CD4-positive, CD25-positive, alpha-beta regulatory T cell (primary cell): ENCODE data around the gene TMEM45A. TPM values are rescaled to one million over a fixed set of nuclear protein-coding genes. Genes with fewer than 3 reads are reported as not detected.
"Not testable (repeated sequence)": the region's sequence is repeated elsewhere in the genome, so short reads cannot be mapped to it uniquely, and the experiment has no call there.

Experiments
- ATAC-seq, 2 donors: fragments of 150-1000 bp; cut with Tn5 transposase; one replicate each; pipeline ENCODE4 v1.10.0; 2021; ENCODE audit warnings: low read depth in 2 of 2, moderate number of reproducible peaks in 2 of 2, moderate library complexity in 1 of 2
- DNase-seq, 3 donors: peaks; one replicate each; pipeline versions ENCODE4 v3.0.0 to v3.0.0-alpha.2; 2012 to 2022; ENCODE audit warnings: mixed read lengths in 1 of 3
- H3K27ac ChIP-seq: one replicate; pipeline ENCODE4 v1.7.0; 2013; ENCODE audit warnings: mild to moderate bottlenecking, low read length; ENCODE audit not compliant: insufficient read depth, poor library complexity, severe bottlenecking
- H3K27me3 ChIP-seq: one replicate; pipeline ENCODE4 v1.7.0; 2013; ENCODE audit warnings: low read length; ENCODE audit not compliant: control insufficient read depth, insufficient read depth
- H3K36me3 ChIP-seq: one replicate; pipeline ENCODE4 v1.7.0; 2013; ENCODE audit warnings: mild to moderate bottlenecking, low read length, moderate library complexity; ENCODE audit not compliant: control insufficient read depth, insufficient read depth
- H3K4me1 ChIP-seq: 2 replicates; pipeline ENCODE4 v1.7.0; 2013; ENCODE audit warnings: mild to moderate bottlenecking, low read length; ENCODE audit not compliant: insufficient read depth, control insufficient read depth, poor library complexity, severe bottlenecking
- H3K4me3 ChIP-seq: one replicate; pipeline ENCODE4 v1.7.0; 2013; ENCODE audit warnings: low read depth, mild to moderate bottlenecking, low read length, moderate library complexity
- H3K9me3 ChIP-seq, 2 experiments: 1 replicate in 1 of 2; 2 replicates in 1 of 2; pipeline ENCODE4 v1.7.0; 2013; ENCODE audit warnings: low read length in 2 of 2, mild to moderate bottlenecking in 1 of 2, moderate library complexity in 1 of 2; ENCODE audit not compliant: control insufficient read depth in 2 of 2
- H3K27ac Mint-ChIP-seq, 3 donors: one replicate each; pipeline ENCODE4 v1.8.0; 2020 to 2022; ENCODE audit warnings: mild to moderate bottlenecking in 3 of 3, mixed read lengths in 3 of 3, moderate library complexity in 2 of 3
- H3K27me3 Mint-ChIP-seq: one replicate; pipeline ENCODE4 v1.8.0; 2022; ENCODE audit warnings: mild to moderate bottlenecking, mixed read lengths
- H3K36me3 Mint-ChIP-seq: one replicate; pipeline ENCODE4 v1.8.0; 2020; ENCODE audit warnings: mixed read lengths
- H3K4me1 Mint-ChIP-seq, 4 donors: one replicate each; pipeline ENCODE4 v1.8.0; 2020 to 2022; ENCODE audit warnings: mixed read lengths in 4 of 4, mild to moderate bottlenecking in 1 of 4
- H3K4me3 Mint-ChIP-seq, 4 donors: one replicate each; pipeline ENCODE4 v1.8.0; 2020 to 2022; ENCODE audit warnings: mild to moderate bottlenecking in 4 of 4, mixed read lengths in 4 of 4, moderate library complexity in 3 of 4
- H3K9me3 Mint-ChIP-seq, 7 donors: one replicate each; pipeline ENCODE4 v1.8.0; 2020 to 2022; ENCODE audit warnings: mixed read lengths in 7 of 7, mild to moderate bottlenecking in 3 of 7, moderate library complexity in 2 of 7
- polyA plus RNA-seq, 4 donors: library from polyadenylated mRNA; unstranded; fragments of 300-500 nt; fragmentation: Illumina TruSeq; gene quantifications; one replicate each; pipeline ENCODE4 v1.2.3, GENCODE V29; 2021
- total RNA-seq: library from RNA; stranded (reverse); gene quantifications from one replicate; pipeline ENCODE4 v1.2.3, GENCODE V29; 2022

TMEM45A gene
- total and polyA plus RNA-seq, 5 donors from 2014 or later: 0.39 TPM; not detected in 4

DNA sequence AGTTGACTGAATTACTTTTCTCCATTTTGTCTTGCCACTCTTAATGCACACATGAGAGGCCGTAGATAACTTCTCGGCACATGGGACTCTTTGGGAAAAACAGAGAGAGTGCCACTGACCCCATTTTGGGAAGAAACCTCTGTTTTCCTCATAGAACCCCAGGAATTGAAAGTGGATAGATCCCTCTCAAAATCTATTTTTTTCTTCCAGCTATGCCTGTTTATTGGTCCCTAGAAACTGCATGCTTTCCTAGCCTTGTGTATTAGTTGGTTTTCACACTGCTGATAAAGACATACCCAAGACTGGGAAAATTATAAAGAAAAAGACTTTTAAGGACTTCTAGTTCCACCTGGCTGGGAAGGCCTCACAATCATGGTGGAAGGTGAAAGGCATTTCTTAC is 23.7 kb upstream of the TMEM45A start:
- Mint-ChIP-seq H3K27me3 (peaks cover 9% of the 10 kb centered on the region), H3K27ac (no peak overlapping the region), H3K36me3 (peaks cover 4% of the 10 kb centered on the region), H3K4me3 (no peak overlapping the region), H3K4me1 (peaks cover 0 to 6% (median 2%) of the 10 kb centered on the region in 4 donors), H3K9me3 (peaks cover 0 to 14% (median 5%) of the 10 kb centered on the region in 7 donors)
- Histone ChIP-seq H3K9me3 (peaks cover 0 to 4% of the 10 kb centered on the region in 2 experiments), H3K27ac (no peak overlapping the region), H3K36me3 (no peaks in the 10 kb centered on the region), H3K27me3 (no peaks in the 10 kb centered on the region), H3K4me1 (no peaks in the 10 kb centered on the region), H3K4me3 (no peak overlapping the region)
- DNase-seq: no peak
- no peak for ATAC-seq

DNA sequence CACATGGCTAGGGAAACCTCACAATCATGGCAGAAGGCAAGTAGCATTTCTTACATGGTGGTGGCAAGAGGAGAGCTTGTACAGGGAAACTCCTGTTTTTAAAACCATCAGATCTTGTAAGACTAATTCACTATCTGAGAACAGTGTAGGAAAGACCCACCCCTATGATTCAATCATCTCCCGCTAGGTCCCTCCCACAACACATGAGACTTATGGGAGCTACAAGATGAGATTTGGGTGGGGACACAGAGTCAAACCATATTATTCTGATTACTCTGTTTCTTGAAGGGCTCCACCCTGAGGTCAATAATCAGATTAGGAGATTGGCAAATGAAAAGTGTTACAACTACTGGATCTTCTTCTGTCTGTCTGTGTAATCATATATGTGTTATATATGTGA is 21.5 kb upstream of the TMEM45A start:
- peaks cover 0 to 14% (median 7%) of the 10 kb centered on the region in 7 donors for H3K9me3 Mint-ChIP-seq
- H3K36me3 ChIP-seq: no peaks in the 10 kb centered on the region
- H3K4me1 ChIP-seq: no peaks in the 10 kb centered on the region
- H3K9me3 ChIP-seq: peaks cover 0 to 4% of the 10 kb centered on the region in 2 experiments
- no peak overlapping the region for H3K27ac ChIP-seq
- no peak overlapping the region for H3K4me3 ChIP-seq
- DNase-seq: no peak
- no peak for ATAC-seq
- H3K27me3 ChIP-seq: no peaks in the 10 kb centered on the region
- peaks cover 4% of the 10 kb centered on the region for H3K36me3 Mint-ChIP-seq
- peaks cover 0 to 5% (median under 1%) of the 10 kb centered on the region in 4 donors for H3K4me1 Mint-ChIP-seq
- H3K27ac Mint-ChIP-seq: no peak overlapping the region
- H3K4me3 Mint-ChIP-seq: no peak overlapping the region
- peaks cover 6% of the 10 kb centered on the region for H3K27me3 Mint-ChIP-seq

DNA sequence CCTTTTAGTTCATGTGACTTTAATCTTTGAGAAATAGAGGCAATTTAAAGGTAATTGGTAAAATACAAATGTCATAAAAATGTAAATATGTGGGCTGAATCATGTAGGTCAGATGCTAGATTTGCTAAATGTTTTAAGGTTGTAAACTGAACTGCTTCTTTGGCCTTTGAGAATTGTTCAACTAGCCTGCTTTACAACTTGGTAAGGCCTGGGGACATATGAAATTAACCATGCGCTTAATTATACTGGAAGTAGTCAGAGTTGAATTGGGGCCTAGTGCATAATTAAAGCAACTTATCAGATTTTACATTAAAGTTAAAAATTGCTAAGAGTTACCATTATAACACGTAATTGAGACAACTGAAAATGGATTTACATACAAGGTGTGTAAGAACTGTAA is 21.0 kb upstream of the TMEM45A start:
- Histone ChIP-seq H3K4me3 (no peak overlapping the region), H3K36me3 (no peaks in the 10 kb centered on the region), H3K9me3 (peaks cover 0 to 4% of the 10 kb centered on the region in 2 experiments), H3K4me1 (no peaks in the 10 kb centered on the region), H3K27me3 (no peaks in the 10 kb centered on the region), H3K27ac (no peak overlapping the region)
- Mint-ChIP-seq H3K27ac (no peak overlapping the region), H3K4me3 (no peak overlapping the region), H3K9me3 (peaks cover 0 to 17% (median 7%) of the 10 kb centered on the region in 7 donors), H3K27me3 (peaks cover 4% of the 10 kb centered on the region), H3K4me1 (peaks cover 0 to under 1% (median 0%) of the 10 kb centered on the region in 4 donors), H3K36me3 (peaks cover 4% of the 10 kb centered on the region)
- DNase-seq: no peak
- no peak for ATAC-seq

DNA sequence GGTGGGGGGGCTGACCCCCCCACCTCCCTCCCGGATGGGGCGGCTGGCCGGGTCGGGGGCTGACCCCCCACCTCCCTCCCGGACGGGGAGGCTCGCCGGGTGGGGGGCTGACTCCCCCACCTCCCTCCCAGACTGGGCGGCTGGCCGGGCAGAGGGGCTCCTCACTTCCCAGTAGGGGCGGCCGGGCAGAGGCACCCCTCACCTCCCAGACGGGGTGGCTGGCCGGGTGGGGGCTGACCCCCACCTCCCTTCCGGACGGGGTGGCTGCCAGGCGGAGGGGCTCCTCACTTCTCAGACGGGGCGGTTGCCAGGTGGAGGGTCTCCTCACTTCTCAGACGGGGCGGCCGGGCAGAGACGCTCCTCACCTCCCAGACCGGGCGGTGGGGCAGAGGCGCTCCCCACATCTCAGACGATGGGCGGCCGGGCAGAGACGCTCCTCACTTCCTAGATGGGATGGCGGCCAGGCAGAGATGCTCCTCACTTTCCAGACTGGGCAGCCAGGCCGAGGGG is 14.5 kb upstream of the TMEM45A start:
- not testable (repeated sequence) for H3K9me3 ChIP-seq, H3K4me3 Mint-ChIP-seq, ATAC-seq, DNase-seq, H3K36me3 ChIP-seq, H3K4me1 ChIP-seq, H3K27me3 Mint-ChIP-seq, H3K4me1 Mint-ChIP-seq, H3K27me3 ChIP-seq, H3K4me3 ChIP-seq, H3K27ac ChIP-seq, H3K27ac Mint-ChIP-seq, H3K9me3 Mint-ChIP-seq, H3K36me3 Mint-ChIP-seq

DNA sequence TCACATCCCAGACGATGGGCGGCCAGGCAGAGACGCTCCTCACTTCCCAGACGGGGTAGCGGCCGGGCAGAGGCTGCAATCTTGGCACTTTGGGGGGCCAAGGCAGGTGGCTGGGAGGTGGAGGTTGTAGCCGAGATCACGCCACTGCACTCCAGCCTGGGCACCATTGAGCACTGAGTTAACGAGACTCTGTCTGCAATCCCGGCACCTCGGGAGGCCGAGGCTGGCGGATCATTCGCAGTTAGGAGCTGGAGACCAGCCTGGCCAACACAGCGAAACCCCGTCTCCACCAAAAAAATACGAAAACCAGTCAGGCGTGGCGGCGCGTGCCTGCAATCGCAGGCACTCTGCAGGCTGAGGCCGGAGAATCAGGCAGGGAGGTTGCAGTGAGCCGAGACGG is 13.9 kb upstream of the TMEM45A start:
- H3K36me3 ChIP-seq, H3K4me1 ChIP-seq, H3K9me3 Mint-ChIP-seq, H3K27me3 ChIP-seq, H3K36me3 Mint-ChIP-seq, ATAC-seq, H3K4me3 Mint-ChIP-seq, DNase-seq, H3K9me3 ChIP-seq, H3K27me3 Mint-ChIP-seq, H3K4me3 ChIP-seq, H3K27ac Mint-ChIP-seq, H3K4me1 Mint-ChIP-seq, H3K27ac ChIP-seq: not testable (repeated sequence)

DNA sequence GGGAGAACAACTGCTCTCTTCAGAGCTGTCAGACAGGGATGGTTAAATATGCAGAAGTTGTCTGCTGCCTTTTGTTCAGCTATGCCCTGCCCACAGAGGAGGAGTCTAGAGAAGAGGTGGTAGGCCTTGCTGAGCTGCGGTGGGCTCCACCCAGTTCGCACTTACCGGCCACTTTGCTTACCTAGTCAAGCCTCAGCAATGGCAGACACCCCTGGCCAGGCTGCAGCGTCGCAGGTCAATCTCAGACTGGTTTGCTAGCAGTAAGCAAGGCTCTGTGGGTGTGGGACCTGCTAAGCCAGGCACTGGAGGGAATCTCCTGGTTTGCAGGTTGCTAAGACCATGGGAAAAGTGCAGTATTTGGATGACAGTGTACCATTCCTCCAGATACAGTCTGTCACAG is 12.3 kb upstream of the TMEM45A start:
- H3K9me3 Mint-ChIP-seq: peaks cover 0 to 4% (median 1%) of the 10 kb centered on the region in 7 donors
- ATAC-seq (no peak), DNase-seq (no peak)
- H3K27ac Mint-ChIP-seq: no peak overlapping the region
- no peak overlapping the region for H3K4me3 ChIP-seq
- H3K4me1 ChIP-seq: no peaks in the 10 kb centered on the region
- peaks cover 0 to 5% (median 0%) of the 10 kb centered on the region in 4 donors for H3K4me1 Mint-ChIP-seq
- no peaks in the 10 kb centered on the region for H3K36me3 ChIP-seq
- no peaks in the 10 kb centered on the region for H3K9me3 ChIP-seq
- peaks cover 5% of the 10 kb centered on the region for H3K27me3 Mint-ChIP-seq
- no peak overlapping the region for H3K27ac ChIP-seq
- H3K4me3 Mint-ChIP-seq: no peak overlapping the region
- peaks cover 7% of the 10 kb centered on the region for H3K27me3 ChIP-seq
- no peaks in the 10 kb centered on the region for H3K36me3 Mint-ChIP-seq

DNA sequence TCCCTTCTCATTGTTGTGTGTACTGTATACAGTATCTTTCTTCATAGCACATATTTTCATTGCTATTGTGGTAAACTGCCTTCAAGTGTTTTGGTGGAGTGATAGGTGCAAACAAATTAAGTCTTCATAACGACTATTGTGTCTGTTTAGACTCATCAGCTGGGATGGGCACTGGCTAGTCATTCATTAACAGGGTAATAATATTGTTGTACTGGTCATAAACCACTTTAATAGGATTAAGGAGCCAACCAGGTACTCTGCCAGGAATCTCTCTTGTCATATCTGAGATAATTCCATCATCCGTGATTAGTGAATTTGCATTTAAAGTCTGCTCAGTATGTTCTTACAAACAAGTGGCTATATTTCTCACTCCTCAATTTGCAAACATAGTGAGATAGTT is 10.2 kb upstream of the TMEM45A start:
- H3K27ac Mint-ChIP-seq: no peak overlapping the region
- Histone ChIP-seq H3K27me3 (peaks cover 7% of the 10 kb centered on the region), H3K4me1 (no peaks in the 10 kb centered on the region)

DNA sequence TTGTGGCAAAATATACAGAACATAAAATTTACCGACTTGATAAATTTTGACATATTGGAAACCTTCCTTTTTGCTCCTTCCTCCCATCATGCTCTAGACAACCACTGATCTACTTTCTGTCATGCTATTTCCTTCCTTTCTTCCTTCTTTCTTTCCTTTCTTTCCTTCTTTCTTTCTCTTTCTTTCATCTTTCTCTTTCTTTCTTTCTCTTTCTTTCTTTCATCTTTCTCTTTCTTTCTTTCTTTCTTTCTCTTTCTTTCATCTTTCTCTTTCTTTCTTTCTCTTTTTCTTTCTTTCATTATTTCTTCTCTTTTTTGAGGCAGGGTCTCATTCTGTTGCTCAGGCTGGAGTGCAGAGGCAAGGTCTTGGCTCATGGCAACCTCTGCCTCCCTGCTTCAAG is 8.9 kb upstream of the TMEM45A start:
- DNase-seq (no peak), ATAC-seq (no peak)
- Mint-ChIP-seq H3K4me3 (no peak overlapping the region), H3K36me3 (no peaks in the 10 kb centered on the region), H3K4me1 (peaks cover 0 to 5% (median 0%) of the 10 kb centered on the region in 4 donors), H3K9me3 (peaks cover 0 to 5% (median 1%) of the 10 kb centered on the region in 7 donors), H3K27me3 (peaks cover 8% of the 10 kb centered on the region), H3K27ac (no peak overlapping the region)
- no peaks in the 10 kb centered on the region for H3K4me1 ChIP-seq
- H3K4me3 ChIP-seq: no peak overlapping the region
- H3K27me3 ChIP-seq: peaks cover 7% of the 10 kb centered on the region
- H3K9me3 ChIP-seq: no peaks in the 10 kb centered on the region
- H3K36me3 ChIP-seq: no peaks in the 10 kb centered on the region
- H3K27ac ChIP-seq: no peak overlapping the region

More for the DNA sequence above, 10.2 kb upstream of the TMEM45A start:
- Mint-ChIP-seq H3K4me3 (no peak overlapping the region), H3K4me1 (peaks cover 0 to 5% (median 0%) of the 10 kb centered on the region in 4 donors), H3K27me3 (peaks cover 8% of the 10 kb centered on the region), H3K9me3 (peaks cover 0 to 2% (median 0%) of the 10 kb centered on the region in 7 donors), H3K36me3 (no peaks in the 10 kb centered on the region)
- Histone ChIP-seq H3K27ac (no peak overlapping the region), H3K4me3 (no peak overlapping the region), H3K36me3 (no peaks in the 10 kb centered on the region), H3K9me3 (no peaks in the 10 kb centered on the region)
- DNase-seq (no peak), ATAC-seq (no peak)
